Aorta (tissue), 5 donors: Measurements from ENCODE around the gene GPC5. TPM values are rescaled to one million over a fixed set of nuclear protein-coding genes. Genes with fewer than 3 reads are reported as not detected.

Experiments
- ATAC-seq: fragments of 200-7000 bp; cut with Tn5 transposase; one replicate; pipeline ENCODE4 v1.9.1; 2022; ENCODE audit warnings: moderate library complexity; ENCODE audit not compliant: low FRiP score
- DNase-seq, 2 donors: peaks; one replicate each; pipeline ENCODE4 v3.0.0-alpha.2; 2020
- H3K27ac ChIP-seq, 2 donors: one replicate each; pipeline ENCODE4 v1.5.1; 2013; ENCODE audit warnings: low read length in 2 of 2, mild to moderate bottlenecking in 2 of 2, moderate library complexity in 2 of 2, control low read depth in 1 of 2, inconsistent platforms in 1 of 2, low read depth in 1 of 2
- H3K27me3 ChIP-seq, 2 donors: one replicate each; pipeline ENCODE4 v1.6.1; 2013; ENCODE audit warnings: control low read depth in 1 of 2, low read length in 1 of 2, mild to moderate bottlenecking in 1 of 2, moderate library complexity in 1 of 2; ENCODE audit not compliant: insufficient read depth in 2 of 2, control insufficient read depth in 1 of 2
- H3K36me3 ChIP-seq, 2 donors: one replicate each; pipeline ENCODE4 v1.6.1; 2013; ENCODE audit warnings: control low read depth in 1 of 2, low read length in 1 of 2, mild to moderate bottlenecking in 1 of 2; ENCODE audit not compliant: insufficient read depth in 2 of 2, control insufficient read depth in 1 of 2
- H3K4me1 ChIP-seq, 2 donors: one replicate each; pipeline ENCODE4 v1.6.1; 2013; ENCODE audit warnings: low read length in 2 of 2, control low read depth in 1 of 2, mild to moderate bottlenecking in 1 of 2, moderate library complexity in 1 of 2; ENCODE audit not compliant: insufficient read depth in 2 of 2, control insufficient read depth in 1 of 2
- H3K4me3 ChIP-seq, 2 donors: one replicate each; pipeline ENCODE4 v1.5.1; 2013; ENCODE audit warnings: low read length in 2 of 2, control low read depth in 1 of 2, mild to moderate bottlenecking in 1 of 2
- H3K9me3 ChIP-seq: one replicate; pipeline ENCODE4 v1.6.1; 2013; ENCODE audit warnings: mild to moderate bottlenecking, low read length; ENCODE audit not compliant: control insufficient read depth
- WGBS, 2 donors: extraction: QIAGEN DNeasy Blood & Tissue Kit; methylation state at CpG; one replicate each; pipeline ENCODE4 v1.1.7; 2013; 5-methylcytosine and 5-hydroxymethylcytosine counted together
- intact Hi-C, 2 donors: fragments of 100-400 bp; cut with DNase I; formaldehyde crosslinking; loops; one replicate each; pipeline versions ENCODE4 v1.14.2 to v1.15.0; 2022
- polyA plus RNA-seq, 2 donors: library from polyadenylated mRNA; stranded (reverse); fragments of 200-250 nt; gene quantifications; one replicate each; pipeline ENCODE4 v1.2.3, GENCODE V29; 2013
- total RNA-seq, 2 donors: library from RNA; stranded (reverse); fragmentation: NEBNext Ultra II Directional; extraction: Animal tissue kit (Norgen Biotek cat#: 25700); gene quantifications; one replicate each; pipeline ENCODE4 v1.2.1, GENCODE V29; 2021
- donor health status: healthy with polysubstance abuse.
- donor health status: Bipolar disorder and iron deficiency.
- donor health status: DM: no; HTN: no; CAD: no.
- donor health status: DM: no; HTN: no; CAD: no.
- donor health status: DM: yes; HTN: yes; CAD: no.

GPC5 gene
- total and polyA plus RNA-seq, 4 donors = 0.97 to 1.5 TPM; not detected in 2

GRCh38 chr13:91644806-91645205 is 246.4 kb downstream of the GPC5 start:
- H3K27me3 ChIP-seq = no peaks in the 10 kb centered on the region
- DNase-seq (no peak), ATAC-seq (no peak)
- H3K36me3 ChIP-seq = no peaks in the 10 kb centered on the region
- no peaks in the 10 kb centered on the region for H3K9me3 ChIP-seq
- H3K4me3 ChIP-seq = no peak overlapping the region
- no peak overlapping the region for H3K27ac ChIP-seq
- intact Hi-C loops = no loop called here
- H3K4me1 ChIP-seq = no peaks in the 10 kb centered on the region

GRCh38 chr13:91647361-91647990 is 249.1 kb downstream of the GPC5 start:
- Histone ChIP-seq H3K27ac (no peak overlapping the region), H3K4me3 (no peak overlapping the region), H3K27me3 (no peaks in the 10 kb centered on the region), H3K9me3 (no peaks in the 10 kb centered on the region), H3K4me1 (no peaks in the 10 kb centered on the region), H3K36me3 (no peaks in the 10 kb centered on the region)
- WGBS, 2 donors = 20 to 24% methylated on average over 3 of the region's 3 CpGs
- intact Hi-C loops = no loop called here
- ATAC-seq (no peak), DNase-seq (no peak)

DNA sequence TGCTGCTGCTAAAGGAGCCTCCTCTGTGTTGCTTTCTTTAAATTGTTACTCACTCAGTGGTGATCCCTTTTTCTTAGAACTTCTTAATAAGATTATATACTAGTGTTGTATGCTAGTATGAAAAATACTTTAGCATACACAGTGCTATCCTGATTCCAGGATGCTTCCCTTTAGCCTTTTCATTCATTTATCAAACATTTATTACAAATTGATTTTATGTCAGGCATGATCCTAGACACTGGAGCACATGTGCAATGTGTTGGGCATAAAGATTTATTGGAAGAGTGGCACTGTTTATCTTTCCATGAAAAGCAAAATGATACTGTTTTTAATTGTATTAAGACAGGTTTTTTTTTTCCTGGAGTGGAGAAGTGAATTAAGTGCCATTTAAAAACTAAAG is 249.6 kb downstream of the GPC5 start:
- Histone ChIP-seq H3K27me3 (no peaks in the 10 kb centered on the region), H3K4me1 (no peaks in the 10 kb centered on the region), H3K36me3 (no peaks in the 10 kb centered on the region), H3K9me3 (no peaks in the 10 kb centered on the region), H3K27ac (no peak overlapping the region), H3K4me3 (no peak overlapping the region)
- ATAC-seq = no peak
- intact Hi-C loops = no loop called here
- DNase-seq = no peak

DNA sequence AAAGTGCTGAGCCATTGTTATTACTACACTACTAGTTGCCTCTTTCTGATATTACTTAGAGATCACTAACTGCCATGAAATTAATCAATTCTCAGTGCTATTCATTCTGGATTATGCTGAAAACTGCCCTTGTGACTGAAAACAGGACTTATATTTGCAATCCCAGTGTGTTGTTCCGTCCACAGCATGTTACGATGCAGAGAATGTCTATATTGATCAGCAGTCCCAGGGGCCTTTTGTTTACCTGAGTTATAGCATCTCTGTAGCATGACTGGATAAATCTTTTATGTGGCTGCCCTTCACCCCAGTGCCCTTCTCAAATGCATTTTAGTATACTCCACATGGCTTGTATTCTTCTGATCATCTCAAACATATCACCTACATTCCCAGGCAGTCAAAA is 251.0 kb downstream of the GPC5 start:
- no peaks in the 10 kb centered on the region for H3K27me3 ChIP-seq
- intact Hi-C loops = no loop called here
- no peak overlapping the region for H3K27ac ChIP-seq
- no peaks in the 10 kb centered on the region for H3K36me3 ChIP-seq
- H3K9me3 ChIP-seq = no peaks in the 10 kb centered on the region
- no peak overlapping the region for H3K4me3 ChIP-seq
- no peak for DNase-seq
- no peak for ATAC-seq
- 92 to 94% methylated on average over 2 of the region's 2 CpGs for WGBS, 2 donors
- H3K4me1 ChIP-seq = no peaks in the 10 kb centered on the region

DNA sequence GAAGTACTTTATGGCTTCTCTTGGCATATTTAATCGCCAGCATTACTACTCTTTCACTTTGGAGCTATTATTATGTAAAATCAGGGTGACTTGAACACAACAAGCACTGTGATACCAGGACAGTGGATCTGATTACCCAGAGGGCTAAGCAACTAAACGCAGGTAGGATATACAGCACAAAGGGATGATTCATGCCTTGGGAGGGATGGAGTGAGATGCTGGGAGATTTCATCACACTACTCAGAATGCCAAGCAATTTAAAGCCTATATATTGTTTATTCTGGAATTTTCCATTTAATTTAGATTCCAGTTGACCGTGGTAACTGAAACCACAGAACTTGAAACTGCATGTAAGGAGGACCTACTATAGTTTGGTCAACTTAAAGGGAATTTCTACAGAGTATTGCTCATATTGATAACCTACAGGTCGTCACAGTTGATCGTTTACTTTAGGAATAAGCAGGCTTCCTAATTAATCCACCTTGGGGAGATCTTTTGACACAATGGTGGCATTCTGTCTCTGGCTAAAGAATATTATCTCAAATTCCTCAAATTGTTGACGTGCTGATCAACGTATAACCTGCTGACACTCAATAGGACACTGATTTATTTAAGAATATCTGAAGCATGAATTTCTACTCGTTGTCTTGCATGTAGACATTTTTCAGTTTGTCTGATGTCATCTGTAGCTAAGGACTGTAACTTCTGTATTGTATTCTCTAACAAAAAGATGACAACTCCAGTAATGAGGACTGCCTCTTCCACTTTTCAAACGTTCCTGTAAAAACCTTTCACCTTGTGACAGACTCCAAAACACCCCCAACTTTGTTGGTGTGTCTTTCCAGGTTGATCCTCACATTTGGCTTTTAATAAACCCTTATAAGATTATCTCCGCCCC is 254.2 kb downstream of the GPC5 start:
- DNase-seq (no peak), ATAC-seq (no peak)
- Histone ChIP-seq H3K27me3 (no peaks in the 10 kb centered on the region), H3K4me1 (no peaks in the 10 kb centered on the region), H3K9me3 (no peaks in the 10 kb centered on the region), H3K27ac (no peak overlapping the region), H3K4me3 (no peak overlapping the region), H3K36me3 (no peaks in the 10 kb centered on the region)
- 65 to 67% methylated on average over 10 of the region's 10 CpGs for WGBS, 2 donors
- intact Hi-C loops = no loop called here

DNA sequence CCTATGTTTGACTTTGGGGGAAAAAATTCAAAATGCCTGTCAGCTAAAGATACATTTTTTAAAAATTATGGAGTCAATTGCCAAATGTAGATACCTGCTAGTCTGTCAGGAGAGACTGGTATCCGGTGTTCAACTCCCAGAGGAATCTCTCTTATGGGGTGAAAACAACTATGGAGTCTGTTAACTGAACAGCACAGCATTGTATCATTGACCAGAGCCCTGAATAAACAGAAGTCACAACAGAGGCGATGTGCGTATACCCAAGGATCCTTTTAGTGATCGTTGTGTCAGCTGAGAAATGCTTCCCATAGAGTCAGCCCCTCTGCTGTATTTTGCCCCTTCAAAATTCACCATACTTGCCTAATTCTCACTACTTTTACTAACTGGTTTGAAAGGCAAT is 257.3 kb downstream of the GPC5 start:
- H3K36me3 ChIP-seq = no peaks in the 10 kb centered on the region
- H3K27ac ChIP-seq = no peak overlapping the region
- H3K4me3 ChIP-seq = no peak overlapping the region
- no peaks in the 10 kb centered on the region for H3K9me3 ChIP-seq
- ATAC-seq (no peak), DNase-seq (no peak)
- H3K27me3 ChIP-seq = no peaks in the 10 kb centered on the region
- intact Hi-C loops = no loop called here
- 59 to 83% methylated on average over 4 of the region's 4 CpGs for WGBS, 2 donors
- no peaks in the 10 kb centered on the region for H3K4me1 ChIP-seq

DNA sequence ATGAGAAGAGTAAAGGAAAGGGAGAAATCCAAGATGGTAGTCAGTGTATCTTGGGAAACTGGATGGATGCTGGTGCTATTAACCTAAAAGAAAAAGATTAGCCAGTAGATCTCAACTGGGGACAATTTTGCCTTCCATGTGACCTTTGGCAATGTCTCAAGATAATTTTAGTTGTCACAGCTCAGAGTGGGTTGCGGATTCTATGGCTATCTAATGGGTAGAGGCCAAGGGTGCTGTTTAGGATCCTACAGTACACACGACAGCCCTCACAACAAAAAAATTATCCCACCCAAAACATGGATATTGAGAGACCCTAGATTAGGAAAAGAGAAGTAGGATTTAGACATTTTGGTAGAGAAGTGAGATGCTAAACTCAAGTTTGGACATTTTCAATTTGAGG is 258.9 kb downstream of the GPC5 start:
- no peaks in the 10 kb centered on the region for H3K36me3 ChIP-seq
- 72 to 76% methylated on average over 2 of the region's 2 CpGs for WGBS, 2 donors
- H3K4me3 ChIP-seq = no peak overlapping the region
- no peak overlapping the region for H3K27ac ChIP-seq
- ATAC-seq = no peak
- no peak for DNase-seq
- no peaks in the 10 kb centered on the region for H3K9me3 ChIP-seq
- intact Hi-C loops = no loop called here
- H3K4me1 ChIP-seq = no peaks in the 10 kb centered on the region
- no peaks in the 10 kb centered on the region for H3K27me3 ChIP-seq

DNA sequence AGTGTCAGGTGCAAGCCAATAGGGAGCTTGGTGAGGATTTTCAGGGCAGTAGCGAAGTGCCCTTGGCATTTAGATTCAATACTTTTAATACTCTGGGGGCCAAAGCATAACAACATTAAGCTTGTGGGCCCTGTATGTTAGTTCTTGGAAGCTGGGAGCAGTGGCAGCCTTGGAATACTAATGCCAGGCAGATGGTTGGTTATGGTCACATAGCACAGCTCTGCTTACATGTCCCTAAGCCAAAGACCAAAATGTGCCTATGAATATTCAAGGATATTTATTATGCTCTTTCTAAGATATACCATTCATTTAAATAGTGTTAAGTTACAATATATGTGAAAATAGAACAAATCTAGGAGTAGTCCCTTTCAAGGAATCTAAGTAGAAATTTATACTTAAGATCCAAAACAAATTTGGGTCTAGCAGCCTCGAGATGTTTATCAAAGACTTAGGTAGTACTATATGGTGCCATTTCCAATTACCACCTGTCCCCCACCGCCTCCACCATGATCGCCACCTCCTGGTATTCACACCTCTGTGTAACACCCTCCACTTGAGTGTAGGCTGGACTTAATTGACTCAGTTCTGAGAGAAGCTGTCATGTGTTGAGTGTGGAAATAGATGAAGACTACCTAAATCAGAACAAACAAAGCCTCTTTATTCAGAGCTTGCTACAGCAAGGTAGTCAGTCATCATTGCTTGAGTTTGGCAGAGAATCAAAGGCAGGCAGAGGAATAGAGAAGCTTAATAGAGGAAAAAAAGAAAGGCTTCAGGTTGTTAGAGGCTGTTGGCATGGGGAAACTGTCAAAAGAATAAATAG is 261.0 kb downstream of the GPC5 start:
- Histone ChIP-seq H3K27ac (no peak overlapping the region), H3K4me1 (no peaks in the 10 kb centered on the region), H3K9me3 (no peaks in the 10 kb centered on the region), H3K27me3 (no peaks in the 10 kb centered on the region), H3K4me3 (no peak overlapping the region), H3K36me3 (no peaks in the 10 kb centered on the region)
- DNase-seq (no peak), ATAC-seq (no peak)
- intact Hi-C loops = no loop called here
- WGBS, 2 donors = 54 to 55% methylated on average over 4 of the region's 4 CpGs
